ENCODE data around the gene HMGB4.

Gene HMGB4

DNA sequence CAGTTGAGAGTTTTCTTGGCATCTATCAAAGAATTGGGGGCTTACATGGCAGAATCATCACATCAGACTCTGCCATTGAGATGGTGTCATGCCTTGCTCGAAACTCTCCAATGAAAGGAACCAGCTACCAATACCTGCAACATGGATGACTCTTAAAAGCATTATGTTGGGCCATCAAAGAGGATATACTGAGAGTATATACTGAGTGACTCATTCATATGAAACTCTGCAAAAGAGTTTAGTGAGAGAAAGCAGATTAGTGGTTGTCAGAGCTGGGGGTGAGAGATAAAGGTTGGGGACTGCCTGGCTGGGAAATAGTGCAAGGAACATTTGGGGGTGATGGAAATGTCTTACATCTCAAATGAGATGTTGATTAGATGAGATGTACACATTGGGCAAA lies 14.7 kb upstream of the HMGB4 start:
- DNase-seq: no peak

DNA sequence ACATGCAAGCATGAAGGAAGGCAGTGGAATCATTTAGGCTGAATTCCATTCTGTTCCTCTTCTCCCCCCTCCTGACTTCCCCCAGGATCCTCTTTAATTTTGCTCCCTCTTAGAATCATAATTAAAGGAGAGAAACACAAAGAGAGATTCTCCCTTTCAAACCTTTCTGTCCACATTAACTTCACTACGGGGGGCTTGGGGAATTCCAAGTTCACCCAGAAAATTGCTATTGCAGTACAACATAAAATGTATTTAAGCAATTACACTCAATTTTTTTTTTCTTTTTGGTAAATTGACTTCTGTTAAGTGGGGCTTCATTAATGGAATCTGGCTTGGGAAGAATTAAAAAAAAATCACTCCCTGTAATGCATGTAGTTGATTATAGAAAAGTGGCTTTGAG lies 13.4 kb upstream of the HMGB4 start:
- no peak for DNase-seq

DNA sequence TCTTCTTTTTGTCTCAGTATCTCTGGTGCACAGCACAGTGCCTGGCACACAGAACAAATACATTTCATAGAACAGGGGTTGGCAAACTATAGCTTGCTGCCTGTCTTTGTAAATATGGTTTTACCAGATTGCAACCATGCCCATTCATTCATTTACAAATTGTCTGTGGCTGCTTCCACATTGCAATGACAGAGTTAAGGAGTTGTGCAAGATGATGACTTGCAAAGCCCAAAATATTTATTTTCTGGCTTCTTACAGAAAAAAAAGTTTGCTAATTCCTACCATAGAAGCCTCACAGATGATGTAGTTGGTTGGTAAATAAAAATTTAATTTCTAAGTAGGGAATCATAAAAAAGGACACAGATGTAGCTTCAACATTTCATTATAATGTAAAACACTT lies 11.2 kb upstream of the HMGB4 start:
- DNase-seq: no peak

DNA sequence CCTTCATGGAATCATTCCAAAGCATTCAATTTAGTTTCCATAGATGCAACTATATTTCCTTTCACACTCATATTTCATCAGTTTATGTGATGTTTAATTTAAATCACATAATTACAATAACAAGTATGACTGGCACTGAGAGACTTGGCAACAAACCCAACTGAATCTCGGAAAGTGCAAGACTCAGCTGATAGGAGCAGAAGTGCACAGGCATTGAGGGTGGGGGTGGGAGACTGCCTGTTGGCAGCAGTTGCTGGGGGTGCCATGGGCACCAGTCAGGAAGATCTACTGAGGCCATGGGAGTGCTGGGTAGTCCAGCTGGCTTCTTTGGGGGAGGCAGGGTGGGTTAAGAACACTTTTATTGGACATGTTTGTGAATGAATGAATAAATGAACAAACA lies 10.4 kb upstream of the HMGB4 start:
- DNase-seq: no peak

DNA sequence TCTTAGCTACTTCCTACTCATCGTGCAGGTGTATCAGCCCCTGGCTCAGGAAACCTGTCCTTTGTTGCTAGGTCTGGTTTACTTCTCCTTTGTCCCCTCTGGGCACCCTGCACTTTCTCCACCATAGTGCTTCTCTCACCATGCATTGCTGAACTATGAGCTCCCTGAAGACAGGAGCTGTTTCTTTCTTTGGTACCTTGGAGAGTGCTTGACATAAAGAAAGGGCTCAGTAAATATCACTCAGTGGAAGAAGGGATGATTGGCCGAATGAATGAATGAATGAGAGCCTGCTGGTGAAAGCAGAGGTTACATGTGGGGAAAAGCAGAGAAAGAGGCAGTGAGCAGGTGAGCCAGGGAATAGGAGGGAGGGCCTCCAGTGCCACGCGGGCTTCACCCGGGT lies 9.8 kb upstream of the HMGB4 start:
- DNase-seq: no peak

DNA sequence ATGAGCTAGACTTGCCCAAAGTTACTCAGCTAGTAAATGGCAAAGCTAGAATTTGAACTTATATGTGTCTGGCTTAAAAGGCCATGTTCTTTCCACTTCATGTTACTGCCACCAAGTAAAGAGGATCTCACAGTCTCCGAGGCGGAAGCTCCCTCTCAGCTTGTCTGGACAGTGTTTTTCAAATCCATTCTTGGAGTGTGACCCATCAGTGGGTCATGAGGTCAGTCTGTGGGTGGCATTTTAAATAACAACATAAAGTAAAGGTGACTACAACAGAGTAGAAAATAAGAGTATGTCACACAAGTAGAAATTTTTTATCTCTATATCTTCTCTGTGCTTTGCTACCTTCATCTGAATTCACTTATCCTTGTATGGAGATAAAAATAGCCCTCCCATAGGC lies 3.2 kb upstream of the HMGB4 start:
- DNase-seq: no peak

DNA sequence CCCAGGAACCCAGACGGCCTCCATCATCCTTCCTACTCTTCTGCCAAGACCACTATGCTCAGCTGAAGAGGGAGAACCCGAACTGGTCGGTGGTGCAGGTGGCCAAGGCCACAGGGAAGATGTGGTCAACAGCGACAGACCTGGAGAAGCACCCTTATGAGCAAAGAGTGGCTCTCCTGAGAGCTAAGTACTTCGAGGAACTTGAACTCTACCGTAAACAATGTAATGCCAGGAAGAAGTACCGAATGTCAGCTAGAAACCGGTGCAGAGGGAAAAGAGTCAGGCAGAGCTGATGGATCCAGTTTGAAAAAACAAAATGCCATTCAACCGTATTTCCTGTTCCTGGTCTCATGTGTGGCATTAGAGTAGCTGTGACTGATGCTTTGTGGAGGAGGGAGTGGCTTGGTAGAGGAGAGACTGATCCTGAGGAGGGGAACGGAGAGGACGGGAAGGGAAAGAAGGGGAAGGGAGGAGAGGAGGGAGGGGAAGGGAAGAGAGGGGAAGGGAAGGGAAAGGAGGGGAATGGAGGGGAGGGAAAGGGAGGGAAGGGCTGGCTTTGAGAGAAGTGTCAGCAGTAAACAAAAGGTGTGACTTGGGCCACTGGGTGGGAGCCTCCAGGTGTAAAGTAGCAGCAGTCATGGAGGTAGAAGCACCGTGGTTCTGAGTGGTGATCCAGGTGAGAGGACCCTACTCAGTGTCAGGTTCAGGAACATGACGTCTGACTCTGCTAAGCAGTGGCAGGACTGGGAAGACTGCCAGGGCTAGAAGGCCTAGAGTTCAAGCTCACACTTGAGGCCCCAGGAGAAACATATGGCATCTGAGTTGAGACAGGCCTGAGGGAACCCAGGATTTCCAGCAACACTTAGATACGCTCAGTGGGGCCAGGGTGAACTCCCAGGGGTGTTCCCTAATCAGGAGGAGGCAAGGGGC lies 846 bp downstream of the HMGB4 start:
- no peak for DNase-seq

DNA sequence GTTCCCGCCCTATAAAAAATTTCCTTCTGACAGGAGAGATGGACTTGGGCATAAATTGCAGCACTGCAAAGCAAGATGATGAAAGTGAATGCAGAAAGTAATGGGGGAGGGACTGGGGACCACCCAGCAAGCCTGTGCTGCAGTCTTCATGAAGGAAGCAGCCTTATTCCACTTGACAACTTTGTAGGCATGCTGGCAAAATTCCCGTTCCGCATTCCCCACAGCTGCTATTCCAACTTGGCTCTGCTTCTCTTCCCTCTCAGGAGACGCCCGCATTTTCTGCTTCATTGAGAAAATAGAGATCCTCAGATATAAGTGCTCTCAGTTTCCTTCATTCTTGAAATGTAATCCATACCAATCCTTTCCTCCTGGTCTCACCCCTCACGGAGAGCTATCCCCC lies 2.4 kb downstream of the HMGB4 start:
- DNase-seq: no peak

DNA sequence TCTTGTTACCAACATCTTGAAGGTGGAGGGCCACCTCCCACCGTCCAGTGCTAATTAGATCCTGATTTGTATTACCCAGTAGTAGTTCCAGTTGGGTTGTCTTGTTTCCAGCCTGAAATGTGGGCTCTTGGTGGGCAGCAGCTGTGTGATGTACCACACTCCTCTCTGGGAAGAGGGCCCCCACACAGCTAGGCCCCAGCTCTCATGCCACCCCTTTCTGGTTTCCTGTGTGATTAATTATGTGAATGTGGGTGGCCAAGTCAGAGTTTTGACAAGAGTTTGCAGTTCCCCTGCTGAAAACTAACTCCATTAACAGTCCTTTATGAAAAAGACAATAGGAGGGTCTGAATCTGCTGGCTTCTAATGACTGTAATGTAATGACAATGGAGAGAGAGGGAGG lies 3.8 kb downstream of the HMGB4 start:
- DNase-seq: no peak

DNA sequence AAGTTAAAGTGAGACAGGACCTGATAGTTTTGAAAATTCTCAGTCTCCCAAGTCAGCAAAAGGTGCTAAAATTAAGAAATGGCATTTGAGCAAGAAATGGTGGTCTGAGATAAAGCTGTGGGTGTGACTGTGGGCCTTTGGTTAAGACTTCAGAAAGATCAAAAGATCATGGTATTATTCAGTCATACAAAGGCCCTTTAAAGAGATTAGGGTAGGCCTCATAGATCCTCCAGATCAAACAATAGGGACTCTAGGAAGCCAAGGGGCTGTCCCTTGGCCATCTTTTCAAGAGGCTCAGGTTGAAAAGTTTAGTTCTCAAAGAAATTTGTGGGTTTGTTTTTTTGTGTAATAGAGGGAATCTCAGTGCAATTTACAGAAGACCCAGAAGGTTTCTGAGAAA lies 8.4 kb downstream of the HMGB4 start:
- no peak for DNase-seq

DNA sequence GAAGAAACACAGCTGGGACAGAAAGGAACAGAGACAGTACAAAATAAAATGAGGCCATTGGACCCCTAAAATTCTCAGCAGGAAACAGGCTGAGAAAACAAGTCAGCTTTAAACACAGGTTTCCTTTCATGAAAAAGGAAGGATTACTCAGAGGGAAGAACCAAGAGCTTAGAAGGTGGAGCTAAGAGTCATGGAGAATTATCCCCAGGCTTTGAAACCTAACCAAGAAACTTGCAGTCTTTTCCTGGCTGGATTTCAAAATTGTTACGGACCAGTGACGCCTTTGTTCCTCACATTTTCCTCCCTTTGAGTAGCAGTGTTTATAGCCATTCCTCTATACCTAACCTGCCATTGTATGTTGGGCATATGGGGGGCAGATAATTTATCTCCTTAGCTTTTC lies 8.8 kb downstream of the HMGB4 start:
- DNase-seq: no peak

DNA sequence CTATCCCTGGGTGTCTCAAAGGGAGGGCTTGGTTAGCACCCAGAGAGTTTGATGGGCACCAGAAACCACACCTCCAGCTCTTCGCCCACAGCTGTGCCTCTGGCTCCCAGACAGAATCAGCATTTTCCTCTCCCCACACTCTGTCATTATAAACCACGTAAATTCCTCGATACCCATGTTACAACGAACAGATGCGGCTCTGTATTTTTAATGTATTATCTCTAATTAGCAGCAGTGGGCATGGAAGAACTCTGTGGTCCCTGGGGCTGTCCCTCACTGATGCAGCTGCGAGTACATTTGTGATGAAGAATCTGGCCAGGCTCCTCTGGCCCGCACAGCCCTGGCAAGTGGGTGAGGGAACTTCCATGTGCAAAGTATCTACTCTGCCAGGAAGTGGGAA lies 10.8 kb downstream of the HMGB4 start:
- no peak for DNase-seq

DNA sequence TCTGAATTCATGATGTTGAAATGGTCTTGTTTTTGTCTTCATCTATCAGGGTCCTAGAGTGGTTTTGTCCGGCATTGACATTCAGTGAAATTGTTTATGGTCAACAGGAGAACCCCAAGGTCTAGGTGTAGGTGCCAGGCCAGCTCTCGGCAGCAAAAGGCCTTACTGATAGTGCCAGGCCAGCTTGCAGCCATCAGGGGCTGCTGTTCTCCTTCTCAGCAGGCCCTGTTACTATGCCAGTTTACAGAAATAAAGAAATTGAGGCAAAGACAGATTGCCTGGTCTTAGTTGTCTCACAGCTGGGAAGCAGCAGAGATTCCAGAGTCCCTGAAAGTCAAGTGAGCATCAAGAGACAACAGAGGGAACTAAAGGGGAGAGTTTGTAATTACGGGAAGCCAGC lies 12.0 kb downstream of the HMGB4 start:
- no peak for DNase-seq

DNA sequence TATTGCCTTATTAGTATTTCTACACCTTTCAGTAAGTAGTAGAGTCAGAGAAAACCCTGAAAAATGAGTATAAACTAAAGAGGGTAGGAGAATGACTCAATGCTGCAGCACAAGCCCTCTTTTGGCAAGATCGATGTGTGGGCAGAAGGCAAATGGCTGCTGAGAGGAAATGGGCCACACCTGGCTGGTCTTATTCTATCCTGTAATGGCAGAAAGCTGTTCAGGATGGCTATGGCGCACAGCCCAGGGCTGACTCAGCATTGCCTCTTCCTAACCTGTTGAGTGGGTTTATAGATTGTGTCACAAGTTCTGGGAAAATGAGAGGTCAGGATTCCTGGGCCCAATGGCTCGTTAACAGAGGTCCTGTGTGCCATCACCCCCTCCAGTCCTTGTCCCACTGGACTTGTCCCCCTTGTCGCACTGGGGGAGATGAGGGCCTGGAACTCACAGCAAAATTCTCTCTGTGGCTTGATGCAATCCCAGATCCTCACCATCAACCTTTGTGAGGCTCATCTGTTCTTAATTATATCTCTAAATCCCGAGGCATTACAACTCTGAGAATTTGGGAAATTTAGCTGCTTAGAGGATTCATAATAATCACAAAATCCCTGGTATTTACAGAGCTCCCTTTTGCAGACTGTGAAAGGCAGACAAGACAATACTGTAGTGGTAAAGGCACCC lies 13.2 kb downstream of the HMGB4 start:
- DNase-seq: no peak

DNA sequence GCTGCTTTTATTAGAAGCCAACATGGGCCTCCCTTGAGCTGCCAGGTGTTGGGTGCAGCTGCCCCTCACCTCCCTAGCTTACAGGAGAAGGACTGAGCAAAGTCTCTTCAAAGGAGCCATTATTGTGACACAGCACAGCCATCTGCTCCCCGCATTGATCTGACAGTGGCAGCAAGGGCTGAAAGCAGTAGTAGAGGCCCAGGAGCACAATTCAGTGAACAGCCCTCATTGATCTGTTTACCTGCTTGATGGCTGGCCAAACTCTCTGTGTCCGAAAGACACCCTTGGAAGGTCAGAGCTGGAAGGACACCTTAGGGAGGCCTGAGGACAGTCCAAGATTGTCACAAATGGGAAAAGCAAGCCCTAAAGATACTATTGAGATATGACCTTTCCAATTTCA lies 14.5 kb downstream of the HMGB4 start:
- no peak for DNase-seq

DNA sequence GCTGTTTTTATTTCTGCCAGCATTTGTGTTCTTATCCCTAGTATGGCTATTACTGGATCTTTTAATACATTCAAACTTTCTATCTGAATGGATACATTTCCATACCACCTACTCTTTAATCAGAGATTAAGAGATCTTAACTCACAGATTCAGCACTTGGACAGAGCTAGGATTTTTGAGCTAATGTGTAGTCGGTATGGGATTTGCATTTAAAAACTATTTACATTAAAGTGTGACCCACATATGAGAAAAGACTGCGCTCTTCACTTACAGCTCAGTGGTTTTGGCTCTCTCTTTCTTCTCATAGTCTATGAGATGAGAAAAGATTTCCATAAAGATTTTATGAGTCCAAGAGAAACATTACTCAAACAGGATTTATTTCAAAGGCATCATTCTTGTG lies 16.4 kb downstream of the HMGB4 start:
- no peak for DNase-seq

DNA sequence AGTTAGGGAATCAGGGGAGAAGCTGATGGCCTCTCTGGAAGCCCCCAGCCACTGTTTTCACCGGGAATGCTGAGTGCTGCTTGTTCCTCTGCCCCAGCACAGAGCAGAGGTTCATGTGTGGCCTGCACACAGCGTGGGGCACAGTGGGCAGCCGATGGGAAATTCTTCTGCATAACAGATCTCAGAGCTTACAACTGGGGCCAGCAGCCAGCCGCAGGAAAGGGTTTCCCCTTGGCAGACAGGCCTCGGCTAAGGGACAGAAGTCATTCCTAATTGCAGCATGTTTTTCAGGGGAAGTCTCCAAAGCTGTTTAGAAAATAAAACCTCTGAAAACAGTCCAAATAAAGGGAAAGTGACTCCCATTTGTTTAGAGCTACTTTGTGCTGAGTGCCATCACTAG lies 22.6 kb downstream of the HMGB4 start:
- DNase-seq: no peak

DNA sequence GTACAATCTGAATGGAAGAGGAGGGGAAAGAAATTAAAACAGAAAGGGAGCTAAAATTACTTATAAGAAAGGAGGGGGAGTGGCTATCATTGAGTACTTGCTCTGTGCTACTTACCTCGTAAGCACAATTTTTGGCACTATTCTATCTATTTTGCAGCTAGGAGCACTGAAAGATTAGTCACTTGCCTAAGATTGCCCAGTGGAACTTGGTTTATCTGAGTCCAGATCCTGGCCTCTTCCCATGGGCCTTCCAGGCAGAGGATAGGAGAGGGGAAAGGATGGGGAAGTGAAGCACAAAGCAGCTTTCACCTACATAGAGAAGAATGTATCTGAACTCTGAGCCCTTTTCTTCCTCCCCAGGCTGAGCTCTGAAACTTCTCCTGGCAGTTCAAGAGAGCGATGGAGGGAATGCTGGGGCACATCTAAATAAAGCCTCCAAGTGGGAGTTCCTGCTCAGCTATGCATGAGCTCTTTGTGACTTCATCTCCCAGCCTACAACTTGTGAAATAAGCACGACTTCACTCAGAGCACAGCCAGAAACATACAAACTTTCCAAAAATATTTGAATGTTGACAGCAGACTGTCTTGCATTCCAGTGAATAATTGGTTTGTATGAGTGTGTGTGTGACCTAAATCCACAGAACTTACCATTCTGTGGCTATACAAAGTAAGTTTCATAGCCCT lies 29.4 kb downstream of the HMGB4 start:
- DNase-seq: no peak

DNA sequence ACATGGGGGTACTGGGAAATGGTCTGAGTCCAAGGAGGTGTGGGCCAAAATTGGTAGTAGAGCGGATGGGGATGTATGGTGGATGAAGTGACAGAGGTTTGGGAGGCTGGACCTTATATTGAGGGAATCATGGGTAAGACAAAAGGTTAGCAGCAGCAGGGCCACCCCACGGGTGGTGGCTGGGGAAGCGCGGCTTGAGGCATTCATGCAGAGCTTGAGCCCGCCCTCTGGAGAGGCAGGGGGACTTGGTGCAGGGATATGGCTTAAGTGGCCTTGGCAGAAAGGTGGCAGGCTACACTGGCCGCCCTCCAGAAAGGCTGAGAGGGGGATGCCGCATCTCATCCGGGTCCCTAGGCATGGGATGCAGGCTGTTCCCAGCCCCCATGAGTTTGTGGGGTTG lies 31.5 kb downstream of the HMGB4 start:
- no peak for DNase-seq

DNA sequence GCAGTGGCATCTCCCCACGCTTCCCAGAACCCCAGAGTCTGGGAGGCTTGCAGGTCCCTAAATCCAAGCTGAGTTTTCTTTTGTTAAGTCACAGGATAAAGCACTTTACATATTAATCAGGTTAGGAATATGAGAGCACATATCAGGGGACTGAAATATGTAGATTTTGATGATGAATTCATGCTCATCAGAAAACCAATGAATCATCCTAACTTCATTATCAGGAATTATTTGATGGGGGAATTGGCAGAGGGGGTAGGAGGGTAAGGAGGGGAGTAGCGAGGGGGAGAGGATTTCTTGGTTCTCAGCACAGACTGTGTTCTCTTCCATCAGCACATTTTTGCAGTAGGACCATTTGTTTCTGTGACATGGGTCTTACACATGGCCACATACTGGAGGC lies 32.1 kb downstream of the HMGB4 start:
- no peak for DNase-seq

DNA sequence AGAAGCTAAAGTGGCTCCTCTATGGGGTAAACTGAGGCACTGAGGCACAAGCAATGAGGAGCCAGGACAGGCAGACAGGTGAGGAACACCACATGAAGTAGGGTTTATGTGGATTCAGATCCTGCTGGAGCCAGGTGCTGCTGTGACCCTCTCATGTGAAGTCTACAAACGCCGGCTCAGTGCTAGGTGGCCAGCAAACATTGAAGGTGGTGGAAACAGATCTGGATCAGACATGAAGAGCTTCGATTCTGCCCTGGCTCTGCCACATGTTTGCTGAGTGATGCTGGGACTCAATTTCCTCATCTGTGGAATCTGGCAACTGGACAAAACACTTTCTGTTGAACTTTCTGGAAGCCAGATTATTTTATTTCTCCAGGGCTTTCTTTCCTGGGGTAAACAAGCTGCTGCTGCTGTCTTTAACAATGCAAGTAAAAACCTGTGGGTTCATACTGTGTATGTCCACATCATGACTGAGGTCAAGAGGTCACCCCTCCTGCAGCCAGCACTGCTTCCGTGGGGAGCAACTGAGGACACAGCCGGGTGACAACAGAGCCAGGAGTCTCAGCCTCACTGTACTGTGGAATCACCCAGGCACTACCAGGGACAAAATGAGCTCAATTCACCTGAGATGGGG lies 33.3 kb downstream of the HMGB4 start:
- DNase-seq: no peak

DNA sequence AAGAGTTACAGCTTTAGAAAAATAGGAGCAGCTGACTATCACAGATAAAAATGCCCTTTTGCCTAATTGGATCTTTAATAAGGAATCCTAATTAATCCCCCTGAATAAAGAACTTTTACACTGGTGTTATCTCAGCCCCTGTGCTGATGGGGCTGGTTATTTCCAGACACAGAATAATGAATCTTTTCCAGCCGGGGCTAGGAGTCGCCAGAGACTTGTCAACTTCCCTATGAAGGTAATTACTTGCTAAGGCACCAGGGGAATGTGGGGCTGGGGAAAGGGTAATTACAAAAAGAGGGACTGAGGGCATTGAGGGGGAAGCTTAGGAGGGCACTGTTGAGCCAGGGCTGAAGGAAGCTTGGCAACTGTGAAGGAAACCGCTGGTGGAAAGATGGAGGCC lies 34.5 kb downstream of the HMGB4 start:
- no peak for DNase-seq

DNA sequence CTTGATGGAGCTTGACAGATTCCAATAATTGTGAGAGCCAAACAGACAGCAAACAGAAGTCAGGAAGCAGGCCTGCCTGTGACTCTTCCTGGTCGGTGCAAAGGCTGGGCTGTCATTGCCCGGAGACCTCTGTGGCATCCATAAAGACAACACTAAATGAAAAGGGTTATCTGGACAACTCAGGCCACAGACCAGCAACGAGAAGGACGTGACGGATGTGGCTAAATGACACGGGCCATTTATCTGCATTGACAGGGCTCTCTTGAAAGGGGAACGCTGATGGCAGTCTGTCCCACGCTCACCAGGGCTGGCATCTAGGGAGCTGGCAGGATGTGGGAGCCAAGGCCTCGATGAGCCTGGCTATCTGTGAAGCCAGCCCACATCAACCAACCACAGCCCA lies 35.0 kb downstream of the HMGB4 start:
- no peak for DNase-seq

DNA sequence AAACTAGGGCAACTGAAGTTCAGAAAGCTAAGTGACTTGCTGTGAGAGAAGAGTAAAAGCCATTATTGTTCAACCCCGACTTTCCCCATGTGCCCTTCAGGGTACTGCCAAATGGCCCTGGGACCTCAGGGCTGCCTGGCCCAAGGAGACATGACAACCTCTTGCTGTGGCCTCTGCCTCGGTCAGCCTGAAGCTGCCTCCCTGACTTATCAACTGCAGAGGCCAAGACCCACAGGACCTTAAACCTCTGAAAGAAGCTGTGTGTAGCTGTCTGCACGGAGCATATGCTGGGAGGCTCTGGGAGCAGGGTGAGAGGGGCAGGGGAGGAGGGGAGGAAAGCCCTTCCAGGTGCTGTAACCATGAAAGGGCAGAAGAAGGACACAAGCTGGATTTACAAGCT lies 35.9 kb downstream of the HMGB4 start:
- DNase-seq: no peak

Measured in activated CD4-positive, alpha-beta T cell treated with anti-CD3 and anti-CD28 coated beads, Interleukin-2, amount 50 U/mL, for 1 hour (primary cell).